Type B pancreatic cell (in vitro differentiated cells): Measurements from ENCODE around the gene KRT33B. TPM values are rescaled to one million over a fixed set of nuclear protein-coding genes. Genes with fewer than 3 reads are reported as not detected.

Experiments
- DNase-seq: peaks from one replicate; pipeline ENCODE4 v3.0.0; 2021; ENCODE audit warnings: mixed read lengths; ENCODE audit not compliant: unreplicated experiment; ENCODE audit errors: extremely low spot score
- H3K27ac Mint-ChIP-seq: 2 replicates; pipeline ENCODE4 v1.8.0; 2021; ENCODE audit warnings: mild to moderate bottlenecking, mixed read lengths
- H3K27me3 Mint-ChIP-seq: 2 replicates; pipeline ENCODE4 v1.8.0; 2021; ENCODE audit warnings: mixed read lengths
- H3K36me3 Mint-ChIP-seq: 2 replicates; pipeline ENCODE4 v1.8.0; 2021; ENCODE audit warnings: mixed read lengths
- H3K4me1 Mint-ChIP-seq: one replicate; pipeline ENCODE4 v1.8.0; 2021; ENCODE audit warnings: mixed read lengths; ENCODE audit not compliant: unreplicated experiment
- H3K4me3 Mint-ChIP-seq: 2 replicates; pipeline ENCODE4 v1.8.0; 2021; ENCODE audit warnings: mild to moderate bottlenecking, mixed read lengths
- H3K9me3 Mint-ChIP-seq: 2 replicates; pipeline ENCODE4 v1.8.0; 2021; ENCODE audit warnings: mixed read lengths
- CTCF ChIP-seq: fragments of 200-600 bp; sonication (generic); conservative IDR thresholded peaks from 2 replicates; pipeline ENCODE4 v1.5.0; 2021; ENCODE audit warnings: antibody characterized with exemption, mild to moderate bottlenecking
- total RNA-seq: library from RNA; stranded (reverse); gene quantifications from 2 replicates; pipeline ENCODE4 v1.2.1, GENCODE V29; 2021; ENCODE audit warnings: low replicate concordance

The KRT33B gene
- total RNA-seq, 1 donor from 2014 or later, result not detected

GRCh38 chr17:41318231-41318630, 51.4 kb downstream of the KRT33B start:
- H3K27me3 Mint-ChIP-seq, result no peaks in the 10 kb centered on the region
- H3K4me1 Mint-ChIP-seq, result peaks cover 6% of the 10 kb centered on the region
- DNase-seq, result no peak
- no peak overlapping the region for H3K27ac Mint-ChIP-seq
- no peak overlapping the region for H3K4me3 Mint-ChIP-seq
- H3K36me3 Mint-ChIP-seq, result no peaks in the 10 kb centered on the region
- H3K9me3 Mint-ChIP-seq, result peaks cover 15% of the 10 kb centered on the region
- TF ChIP-seq CTCF, result no peak

- Mint-ChIP-seq H3K36me3 (no peaks in the 10 kb centered on the region), H3K4me1 (no peaks in the 10 kb centered on the region), H3K27ac (no peak overlapping the region), H3K4me3 (no peak overlapping the region), H3K9me3 (peaks cover 15% of the 10 kb centered on the region), H3K27me3 (peaks cover 4% of the 10 kb centered on the region)
- TF ChIP-seq CTCF, result no peak
- no peak for DNase-seq
Observed at GRCh38 chr17:41315814-41316445, 53.7 kb downstream of the KRT33B start.

- Mint-ChIP-seq H3K27me3 (peaks cover 4% of the 10 kb centered on the region), H3K27ac (no peak within 1 kb of the TSS), H3K9me3 (peaks cover 11% of the 10 kb centered on the region), H3K4me1 (no peaks in the 10 kb centered on the region), H3K4me3 (no peak within 1 kb of the TSS), H3K36me3 (no peaks in the 10 kb centered on the region)
- no peak for TF ChIP-seq CTCF
- DNase-seq, result no peak
Observed at GRCh38 chr17:41315204-41315794, 54.3 kb downstream of the KRT33B start, which contains the start of gene KRTAP17-1. Gene KRTAP17-1, minus strand, starts transcription at chr17:41315710. Its CDS starts 60 bp downstream, at chr17:41315650.

Other genes starting within 250 kb of the KRT33B start
- gene KRTAP4-12, start 245.6 kb downstream of the KRT33B start, total RNA-seq, result not detected in 2 replicates
- not detected in 2 replicates for gene KRTAP4-6, start 229.3 kb downstream of the KRT33B start, total RNA-seq
- not detected in 2 replicates for gene KRTAP4-5, start 220.0 kb downstream of the KRT33B start, total RNA-seq
- not detected in 2 replicates for gene KRTAP4-4, start 209.1 kb downstream of the KRT33B start, total RNA-seq
- gene KRTAP4-3, start 201.6 kb downstream of the KRT33B start, total RNA-seq, result not detected in 2 replicates
- not detected in 2 replicates for gene KRTAP4-2, start 191.6 kb downstream of the KRT33B start, total RNA-seq
- gene KRTAP4-1, start 184.9 kb downstream of the KRT33B start, total RNA-seq, result not detected in 2 replicates
- not detected in 2 replicates for gene KRTAP9-1, start 179.9 kb downstream of the KRT33B start, total RNA-seq
- gene KRTAP9-2, start 143.2 kb downstream of the KRT33B start, total RNA-seq, result not detected in 2 replicates
- not detected in 2 replicates for gene KRTAP9-3, start 137.4 kb downstream of the KRT33B start, total RNA-seq
- gene KRTAP9-8, start 131.8 kb downstream of the KRT33B start, total RNA-seq, result not detected in 2 replicates
- not detected in 2 replicates for gene KRTAP9-4, start 120.1 kb downstream of the KRT33B start, total RNA-seq
- gene KRTAP9-9, start 114.4 kb downstream of the KRT33B start, total RNA-seq, result not detected in 2 replicates
- not detected in 2 replicates for gene KRTAP9-6, start 104.4 kb downstream of the KRT33B start, total RNA-seq
- gene KRTAP9-7, start 94.1 kb downstream of the KRT33B start, total RNA-seq, result not detected in 2 replicates
- gene KRTAP29-1, start 67.0 kb downstream of the KRT33B start, total RNA-seq, result not detected in 2 replicates
- not detected in 2 replicates for gene KRTAP16-1, start 60.5 kb downstream of the KRT33B start, total RNA-seq
- gene KRTAP17-1, start 54.1 kb downstream of the KRT33B start, total RNA-seq, result not detected in 2 replicates
- gene KRT33A, start 19.0 kb downstream of the KRT33B start, total RNA-seq, result 0.24 and 1.9 TPM in 2 replicates
- gene KRT34, start 12.5 kb upstream of the KRT33B start, total RNA-seq, result not detected in 2 replicates
- gene KRT31, start 27.8 kb upstream of the KRT33B start, total RNA-seq, result 0.79 TPM in 1 of 2 replicates, not detected in the other
- gene KRT37, start 54.8 kb upstream of the KRT33B start, total RNA-seq, result not detected in 2 replicates
- gene KRT38, start 71.2 kb upstream of the KRT33B start, total RNA-seq, result not detected in 2 replicates
- gene KRT32, start 97.6 kb upstream of the KRT33B start, total RNA-seq, result 0.17 and 0.83 TPM in 2 replicates
- gene KRT35, start 111.3 kb upstream of the KRT33B start, total RNA-seq, result not detected in 2 replicates
- gene KRT36, start 120.1 kb upstream of the KRT33B start, total RNA-seq, result 0.17 and 0.83 TPM in 2 replicates
- 869 and 1,618 TPM in 2 replicates for gene KRT13, start 135.8 kb upstream of the KRT33B start, total RNA-seq
- gene KRT15, start 149.1 kb upstream of the KRT33B start, total RNA-seq, result 208 and 840 TPM in 2 replicates
- 750 and 2,036 TPM in 2 replicates for gene KRT19, start 158.5 kb upstream of the KRT33B start, total RNA-seq
- 0.85 and 7.4 TPM in 2 replicates for gene KRT9, start 202.2 kb upstream of the KRT33B start, total RNA-seq
- 0.19 and 0.64 TPM in 2 replicates for gene KRT14, start 217.1 kb upstream of the KRT33B start, total RNA-seq
- gene KRT16, start 243.0 kb upstream of the KRT33B start, total RNA-seq, result 1.5 and 9.2 TPM in 2 replicates